T-helper 17 cell (primary cell): ENCODE measurements around the gene NEUROD4. TPM values are rescaled to one million over a fixed set of nuclear protein-coding genes. Genes with fewer than 3 reads are reported as not detected.

Experiments
- total RNA-seq, 4 donors: library from RNA in 2 of 4; stranded (reverse) in 2 of 4; gene quantifications; one replicate each; pipeline ENCODE4 v1.2.3 and lab custom pipeline; 2022 to 2026

The NEUROD4 gene
- total RNA-seq, 2 donors from 2014 or later, result not detected

Other genes with a start within 250 kb of the NEUROD4 start
- not detected for gene MUCL1, start 165.5 kb upstream of the NEUROD4 start, total RNA-seq
- 100 to 1,000 TPM; 121 to 160 TPM for gene TESPA1, start 35.2 kb upstream of the NEUROD4 start, total RNA-seq
- gene OR9K2, start 106.4 kb downstream of the NEUROD4 start, total RNA-seq, result not detected
- gene OR10A7, start 201.1 kb downstream of the NEUROD4 start, total RNA-seq, result not detected
- gene OR6C74, start 224.6 kb downstream of the NEUROD4 start, total RNA-seq, result not detected